ENCODE data around the gene SLC4A2.

- TF ChIP-seq POLR2A (IDR thresholded peaks at IDR 0.05; ENCODE audit: low read length) (no peak), GATA1 (IDR thresholded peaks at IDR 0.05; ENCODE audit: low read depth, low read length) (no peak)
These were observed 23.5 kb upstream of the SLC4A2 start for GRCh38 chr7:151035902-151036301.
